ENCODE results near the gene TSR2.

The TSR2 gene

GRCh38 chrX:54416965-54417364 is 23.2 kb upstream of the TSR2 start:
- Histone ChIP-seq H3K9me2 (replicated peaks; ENCODE audit: control insufficient read depth, low read length) (no peaks in the 10 kb centered on the region), H3F3A (ENCODE audit: control insufficient read depth, insufficient read depth) (no peaks in the 10 kb centered on the region), H4K20me1 (ENCODE audit: control insufficient read depth, insufficient read depth, low read depth, low read length) (no peaks in the 10 kb centered on the region), H3K27ac (ENCODE audit: low read depth, low read length) (no peak overlapping the region), H3K4me1 (ENCODE audit: control insufficient read depth, low read length) (peaks cover 9% of the 10 kb centered on the region), H3K79me2 (ENCODE audit: control insufficient read depth, low read length) (no peaks in the 10 kb centered on the region), H3K36me3 (ENCODE audit: control insufficient read depth, low read length) (no peaks in the 10 kb centered on the region), H3K9me3 (ENCODE audit: control insufficient read depth, insufficient read depth, low read length) (no peaks in the 10 kb centered on the region), H3K4me3 (ENCODE audit: low read length) (no peak overlapping the region), H3K4me2 (ENCODE audit: low read length) (no peak overlapping the region), H3K27me3 (ENCODE audit: control insufficient read depth, low read length) (peaks cover 8% of the 10 kb centered on the region)
- TF ChIP-seq, protein P1, sequence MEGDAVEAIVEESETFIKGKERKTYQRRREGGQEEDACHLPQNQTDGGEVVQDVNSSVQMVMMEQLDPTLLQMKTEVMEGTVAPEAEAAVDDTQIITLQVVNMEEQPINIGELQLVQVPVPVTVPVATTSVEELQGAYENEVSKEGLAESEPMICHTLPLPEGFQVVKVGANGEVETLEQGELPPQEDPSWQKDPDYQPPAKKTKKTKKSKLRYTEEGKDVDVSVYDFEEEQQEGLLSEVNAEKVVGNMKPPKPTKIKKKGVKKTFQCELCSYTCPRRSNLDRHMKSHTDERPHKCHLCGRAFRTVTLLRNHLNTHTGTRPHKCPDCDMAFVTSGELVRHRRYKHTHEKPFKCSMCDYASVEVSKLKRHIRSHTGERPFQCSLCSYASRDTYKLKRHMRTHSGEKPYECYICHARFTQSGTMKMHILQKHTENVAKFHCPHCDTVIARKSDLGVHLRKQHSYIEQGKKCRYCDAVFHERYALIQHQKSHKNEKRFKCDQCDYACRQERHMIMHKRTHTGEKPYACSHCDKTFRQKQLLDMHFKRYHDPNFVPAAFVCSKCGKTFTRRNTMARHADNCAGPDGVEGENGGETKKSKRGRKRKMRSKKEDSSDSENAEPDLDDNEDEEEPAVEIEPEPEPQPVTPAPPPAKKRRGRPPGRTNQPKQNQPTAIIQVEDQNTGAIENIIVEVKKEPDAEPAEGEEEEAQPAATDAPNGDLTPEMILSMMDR (IDR thresholded peaks at IDR 0.05; ENCODE audit: low read depth, low read length, poor library complexity, severe bottlenecking) = no peak
- no peak for TF ChIP-seq EZH2phosphoT487 (IDR thresholded peaks at IDR 0.05; ENCODE audit: borderline replicate concordance, low read length)

DNA sequence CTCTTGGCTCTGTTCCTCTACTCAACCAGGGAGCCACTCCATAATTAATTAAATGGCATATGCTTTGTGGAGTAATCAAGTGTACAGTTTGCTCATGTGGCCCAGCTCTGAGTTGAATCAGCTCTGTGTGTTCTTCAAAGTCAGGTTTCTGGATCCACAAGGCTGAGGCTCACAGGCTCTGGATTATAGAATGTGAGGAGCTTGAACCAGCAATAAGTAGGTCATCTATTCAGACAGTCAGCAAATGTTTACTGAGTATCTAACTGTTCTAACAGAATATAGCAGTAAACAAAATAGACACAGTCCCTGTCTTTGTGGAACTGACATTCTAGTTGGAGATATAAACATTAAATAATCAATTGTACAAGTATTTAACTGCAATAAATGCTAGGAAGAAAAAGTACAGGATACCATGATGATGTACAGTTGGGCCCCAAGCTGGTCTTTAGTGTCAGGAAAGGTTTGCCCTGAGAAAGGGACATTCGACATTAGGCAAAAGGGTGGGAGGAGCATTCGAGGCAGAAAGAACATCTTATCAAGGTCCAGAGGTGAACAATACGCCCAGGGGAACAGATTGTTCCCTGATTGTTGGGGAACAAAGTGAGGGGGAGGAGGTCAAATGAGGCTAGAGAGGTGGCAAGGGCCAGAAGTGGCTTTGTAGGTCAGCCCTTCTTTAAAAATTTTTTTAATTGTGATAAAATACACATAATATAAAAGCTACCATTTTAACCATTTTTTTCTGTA is 20.5 kb upstream of the TSR2 start:
- Histone ChIP-seq H3F3A (ENCODE audit: control insufficient read depth, insufficient read depth) (no peaks in the 10 kb centered on the region), H4K20me1 (ENCODE audit: control insufficient read depth, insufficient read depth, low read depth, low read length) (no peaks in the 10 kb centered on the region), H3K9me2 (replicated peaks; ENCODE audit: control insufficient read depth, low read length) (no peaks in the 10 kb centered on the region), H3K36me3 (ENCODE audit: control insufficient read depth, low read length) (no peaks in the 10 kb centered on the region), H3K4me1 (ENCODE audit: control insufficient read depth, low read length) (peaks cover 9% of the 10 kb centered on the region), H3K27ac (ENCODE audit: low read depth, low read length) (no peak overlapping the region), H3K4me2 (ENCODE audit: low read length) (no peak overlapping the region), H3K79me2 (ENCODE audit: control insufficient read depth, low read length) (no peaks in the 10 kb centered on the region), H3K27me3 (ENCODE audit: control insufficient read depth, low read length) (peaks cover 8% of the 10 kb centered on the region), H3K9me3 (ENCODE audit: control insufficient read depth, insufficient read depth, low read length) (no peaks in the 10 kb centered on the region), H3K4me3 (ENCODE audit: low read length) (no peak overlapping the region)
- no peak for TF ChIP-seq EZH2phosphoT487 (IDR thresholded peaks at IDR 0.05; ENCODE audit: borderline replicate concordance, low read length)
- TF ChIP-seq, protein P1 (IDR thresholded peaks at IDR 0.05; ENCODE audit: low read depth, low read length, poor library complexity, severe bottlenecking) = no peak

DNA sequence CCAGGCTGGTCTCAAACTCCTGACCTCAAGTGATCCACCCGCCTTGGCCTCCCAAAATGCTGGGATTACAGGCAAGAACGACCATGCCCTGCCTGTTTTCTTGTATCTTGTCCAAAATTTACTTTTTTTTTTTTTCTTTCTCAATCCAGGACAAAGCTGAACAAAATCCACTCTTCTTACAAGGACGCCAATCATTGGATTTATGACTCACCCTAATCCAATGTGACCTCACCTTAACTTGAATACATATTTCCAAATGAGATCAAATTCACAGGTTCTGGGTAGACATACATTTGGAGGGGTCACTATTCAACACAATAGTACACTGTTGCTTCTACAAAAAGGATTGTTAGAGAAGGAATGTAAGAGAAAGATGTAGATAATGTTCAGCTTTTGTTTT is 18.0 kb upstream of the TSR2 start:
- H3K4me1 ChIP-seq (ENCODE audit: control insufficient read depth, low read length) = no peaks in the 10 kb centered on the region
- TF ChIP-seq, protein P1 (IDR thresholded peaks at IDR 0.05; ENCODE audit: low read depth, low read length, poor library complexity, severe bottlenecking) = no peak
- TF ChIP-seq EZH2phosphoT487 (IDR thresholded peaks at IDR 0.05; ENCODE audit: borderline replicate concordance, low read length) = no peak
- no peaks in the 10 kb centered on the region for H3K27me3 ChIP-seq (ENCODE audit: control insufficient read depth, low read length)
- no peaks in the 10 kb centered on the region for H3K36me3 ChIP-seq (ENCODE audit: control insufficient read depth, low read length)
- no peak overlapping the region for H3K27ac ChIP-seq (ENCODE audit: low read depth, low read length)
- H4K20me1 ChIP-seq (ENCODE audit: control insufficient read depth, insufficient read depth, low read depth, low read length) = no peaks in the 10 kb centered on the region
- H3K4me3 ChIP-seq (ENCODE audit: low read length) = no peak overlapping the region
- H3K79me2 ChIP-seq (ENCODE audit: control insufficient read depth, low read length) = no peaks in the 10 kb centered on the region
- no peaks in the 10 kb centered on the region for H3F3A ChIP-seq (ENCODE audit: control insufficient read depth, insufficient read depth)
- H3K9me2 ChIP-seq (replicated peaks; ENCODE audit: control insufficient read depth, low read length) = no peaks in the 10 kb centered on the region
- H3K4me2 ChIP-seq (ENCODE audit: low read length) = no peak overlapping the region
- no peaks in the 10 kb centered on the region for H3K9me3 ChIP-seq (ENCODE audit: control insufficient read depth, insufficient read depth, low read length)
